Measurements from ENCODE around the gene SMCO4. TPM values are rescaled to one million over a fixed set of nuclear protein-coding genes. Genes with fewer than 3 reads are reported as not detected.

Gene SMCO4
- total and polyA plus RNA-seq, 2 donors (not counting 1 experiment from before 2014, with no cell fraction given): 3.6 to 5.1 TPM

DNA sequence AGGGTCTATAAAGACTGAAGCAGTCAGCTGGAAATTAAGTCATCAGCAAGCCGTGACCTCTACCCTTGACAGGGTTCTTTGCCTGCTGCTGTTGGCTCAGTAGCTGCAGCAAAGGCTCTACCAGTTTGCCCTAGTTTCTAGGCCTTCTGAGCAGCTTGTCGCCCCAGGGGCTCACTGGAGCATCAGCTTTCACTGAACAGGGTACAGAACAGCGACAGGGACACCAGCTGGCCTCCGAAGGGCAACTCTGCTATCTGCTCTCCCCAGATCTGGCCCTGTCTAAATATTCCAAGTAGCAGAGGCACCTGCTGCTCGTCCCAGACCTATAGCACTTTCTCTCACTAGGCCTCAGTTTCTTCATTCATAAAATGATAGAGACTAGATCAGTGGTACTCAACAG is 42.4 kb downstream of the SMCO4 start:
- intact Hi-C loops (cut with micrococcal nuclease): no loop called here
- no peak for DNase-seq
- no peaks in the 10 kb centered on the region for H3K27me3 ChIP-seq (replicated peaks in 1 of 4; ENCODE audit: control extremely low read depth in 1 of 4, control insufficient read depth in 3 of 4, insufficient read depth in 4 of 4, low read length in 3 of 4)
- H3K4me3 Mint-ChIP-seq: no peak overlapping the region
- H3K4me3 ChIP-seq (ENCODE audit: control extremely low read depth in 1 of 5, extremely low read depth in 1 of 5, insufficient read depth in 1 of 5, low read depth in 2 of 5, low read length in 4 of 5): no peak overlapping the region
- no peaks in the 10 kb centered on the region for H4K20me1 ChIP-seq (ENCODE audit: control insufficient read depth, insufficient read depth, low read length, poor library complexity, severe bottlenecking)
- TF ChIP-seq, protein P1, sequence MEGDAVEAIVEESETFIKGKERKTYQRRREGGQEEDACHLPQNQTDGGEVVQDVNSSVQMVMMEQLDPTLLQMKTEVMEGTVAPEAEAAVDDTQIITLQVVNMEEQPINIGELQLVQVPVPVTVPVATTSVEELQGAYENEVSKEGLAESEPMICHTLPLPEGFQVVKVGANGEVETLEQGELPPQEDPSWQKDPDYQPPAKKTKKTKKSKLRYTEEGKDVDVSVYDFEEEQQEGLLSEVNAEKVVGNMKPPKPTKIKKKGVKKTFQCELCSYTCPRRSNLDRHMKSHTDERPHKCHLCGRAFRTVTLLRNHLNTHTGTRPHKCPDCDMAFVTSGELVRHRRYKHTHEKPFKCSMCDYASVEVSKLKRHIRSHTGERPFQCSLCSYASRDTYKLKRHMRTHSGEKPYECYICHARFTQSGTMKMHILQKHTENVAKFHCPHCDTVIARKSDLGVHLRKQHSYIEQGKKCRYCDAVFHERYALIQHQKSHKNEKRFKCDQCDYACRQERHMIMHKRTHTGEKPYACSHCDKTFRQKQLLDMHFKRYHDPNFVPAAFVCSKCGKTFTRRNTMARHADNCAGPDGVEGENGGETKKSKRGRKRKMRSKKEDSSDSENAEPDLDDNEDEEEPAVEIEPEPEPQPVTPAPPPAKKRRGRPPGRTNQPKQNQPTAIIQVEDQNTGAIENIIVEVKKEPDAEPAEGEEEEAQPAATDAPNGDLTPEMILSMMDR (IDR thresholded peaks at IDR 0.05): no peak
- no peak for TF ChIP-seq EZH2 (IDR thresholded peaks at IDR 0.05; ENCODE audit: borderline replicate concordance, insufficient read depth, low read depth, low read length, poor library complexity, severe bottlenecking)
- H3K9me3 ChIP-seq (ENCODE audit: control extremely low read depth in 1 of 3, control insufficient read depth in 2 of 3, insufficient read depth in 1 of 3, low read length in 2 of 3): no peaks in the 10 kb centered on the region
- no peaks in the 10 kb centered on the region for H3K79me2 ChIP-seq (ENCODE audit: control insufficient read depth, insufficient read depth, low read length)
- H3K4me1 ChIP-seq (ENCODE audit: control insufficient read depth in 2 of 2, insufficient read depth in 2 of 2, low read length in 2 of 2): no peaks in the 10 kb centered on the region
- H3K9me3 Mint-ChIP-seq (ENCODE audit: insufficient read depth): no peaks in the 10 kb centered on the region
- no peaks in the 10 kb centered on the region for H3K4me1 Mint-ChIP-seq
- ChIA-PET CTCF (no interaction called here), POLR2A (no interaction called here)
- H2AFZ ChIP-seq (ENCODE audit: insufficient read depth, low read depth, low read length, poor library complexity, severe bottlenecking): no peak overlapping the region
- H3K36me3 ChIP-seq (replicated peaks in 1 of 2; ENCODE audit: control extremely low read depth in 1 of 2, control insufficient read depth in 1 of 2, extremely low read depth in 1 of 2, insufficient read depth in 2 of 2, low read length in 1 of 2): no peaks in the 10 kb centered on the region
- H3K9ac ChIP-seq (ENCODE audit: low read length): no peak overlapping the region
- H3K27ac ChIP-seq (ENCODE audit: low read length in 2 of 2): no peak overlapping the region
- ATAC-seq (ENCODE audit: low read depth): no peak
- no peaks in the 10 kb centered on the region for H3K27me3 Mint-ChIP-seq
- 96% methylated on average over 4 of the region's 5 CpGs for WGBS (ENCODE audit: insufficient coverage)
- H3K27ac Mint-ChIP-seq: no peak overlapping the region
- no peak overlapping the region for H3K4me2 ChIP-seq (replicated peaks; ENCODE audit: low read depth, low read length, poor library complexity, severe bottlenecking)

GRCh38 chr11:93498641-93499040 is 44.5 kb downstream of the SMCO4 start:
- Histone ChIP-seq H3K79me2 (ENCODE audit: control insufficient read depth, insufficient read depth, low read length) (no peaks in the 10 kb centered on the region), H3K4me1 (ENCODE audit: control insufficient read depth in 2 of 2, insufficient read depth in 2 of 2, low read length in 2 of 2) (no peaks in the 10 kb centered on the region), H3K9me3 (ENCODE audit: control extremely low read depth in 1 of 3, control insufficient read depth in 2 of 3, insufficient read depth in 1 of 3, low read length in 2 of 3) (no peaks in the 10 kb centered on the region), H3K4me2 (replicated peaks; ENCODE audit: low read depth, low read length, poor library complexity, severe bottlenecking) (no peak overlapping the region), H3K27ac (ENCODE audit: low read length in 2 of 2) (no peak overlapping the region), H2AFZ (ENCODE audit: insufficient read depth, low read depth, low read length, poor library complexity, severe bottlenecking) (no peak overlapping the region), H3K27me3 (replicated peaks in 1 of 4; ENCODE audit: control extremely low read depth in 1 of 4, control insufficient read depth in 3 of 4, insufficient read depth in 4 of 4, low read length in 3 of 4) (no peaks in the 10 kb centered on the region), H4K20me1 (ENCODE audit: control insufficient read depth, insufficient read depth, low read length, poor library complexity, severe bottlenecking) (no peaks in the 10 kb centered on the region), H3K9ac (ENCODE audit: low read length) (no peak overlapping the region), H3K4me3 (ENCODE audit: control extremely low read depth in 1 of 5, extremely low read depth in 1 of 5, insufficient read depth in 1 of 5, low read depth in 2 of 5, low read length in 4 of 5) (no peak overlapping the region), H3K36me3 (replicated peaks in 1 of 2; ENCODE audit: control extremely low read depth in 1 of 2, control insufficient read depth in 1 of 2, extremely low read depth in 1 of 2, insufficient read depth in 2 of 2, low read length in 1 of 2) (no peaks in the 10 kb centered on the region)
- Mint-ChIP-seq H3K27ac (no peak overlapping the region), H3K4me1 (no peaks in the 10 kb centered on the region), H3K27me3 (no peaks in the 10 kb centered on the region), H3K4me3 (no peak overlapping the region), H3K9me3 (ENCODE audit: insufficient read depth) (no peaks in the 10 kb centered on the region)
- TF ChIP-seq EZH2 (IDR thresholded peaks at IDR 0.05; ENCODE audit: borderline replicate concordance, insufficient read depth, low read depth, low read length, poor library complexity, severe bottlenecking): no peak
- TF ChIP-seq, protein P1 (IDR thresholded peaks at IDR 0.05): no peak
- WGBS (ENCODE audit: insufficient coverage): 92% methylated on average over 7 of the region's 9 CpGs
- POLR2A ChIA-PET: no interaction called here
- CTCF ChIA-PET: interaction anchor here (0.5 kb wide), 1 partner anchor 14 kb away, joined by 4 read pairs; no protein-coding TSS in a partner anchor
- no peak for ATAC-seq (ENCODE audit: low read depth)
- no peak for DNase-seq
- intact Hi-C loops (cut with micrococcal nuclease): no loop called here
